HG03521 (cell line): ENCODE results near the gene LRRC56.
"Not testable (repeated sequence)": the region's sequence is repeated elsewhere in the genome, so short reads cannot be mapped to it uniquely, and the experiment has no call there.

Experiments used
- ATAC-seq: cut with Tn5 transposase; IDR thresholded peaks from one replicate; pipeline ENCODE4 v1.9.1; 2021; ENCODE audit warnings: mild to moderate bottlenecking, moderate library complexity; ENCODE audit not compliant: unreplicated experiment

The LRRC56 gene

DNA sequence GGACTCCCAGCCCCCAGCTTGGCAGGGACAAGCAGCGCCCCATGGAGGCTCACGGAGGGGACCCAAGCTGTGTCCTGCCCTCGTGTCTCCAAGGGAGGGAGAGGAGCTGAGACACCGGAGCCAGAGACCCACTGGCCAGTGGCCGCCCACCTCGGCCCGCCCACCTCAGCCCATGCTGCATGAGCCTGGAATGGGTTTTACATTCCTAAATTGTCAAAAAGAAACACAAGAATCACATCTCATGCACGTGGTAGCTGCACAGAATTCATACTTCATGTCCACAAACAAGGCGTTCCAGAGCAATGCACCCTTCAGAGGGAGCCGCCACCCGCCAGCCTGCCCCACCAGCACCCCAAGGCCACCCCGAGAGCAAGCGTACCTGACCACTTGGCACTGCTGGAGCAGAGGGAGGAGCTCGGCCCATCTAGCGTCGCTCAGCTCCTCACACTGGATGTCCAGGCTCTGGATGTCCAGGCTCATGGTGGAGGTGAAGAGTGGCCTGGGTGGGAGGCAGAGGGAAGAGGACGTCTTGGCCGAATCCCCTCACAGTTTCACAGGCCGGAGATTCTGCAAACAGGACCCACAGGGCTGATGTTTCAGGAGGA is 35.5 kb upstream of the LRRC56 start:
- no peak for ATAC-seq

DNA sequence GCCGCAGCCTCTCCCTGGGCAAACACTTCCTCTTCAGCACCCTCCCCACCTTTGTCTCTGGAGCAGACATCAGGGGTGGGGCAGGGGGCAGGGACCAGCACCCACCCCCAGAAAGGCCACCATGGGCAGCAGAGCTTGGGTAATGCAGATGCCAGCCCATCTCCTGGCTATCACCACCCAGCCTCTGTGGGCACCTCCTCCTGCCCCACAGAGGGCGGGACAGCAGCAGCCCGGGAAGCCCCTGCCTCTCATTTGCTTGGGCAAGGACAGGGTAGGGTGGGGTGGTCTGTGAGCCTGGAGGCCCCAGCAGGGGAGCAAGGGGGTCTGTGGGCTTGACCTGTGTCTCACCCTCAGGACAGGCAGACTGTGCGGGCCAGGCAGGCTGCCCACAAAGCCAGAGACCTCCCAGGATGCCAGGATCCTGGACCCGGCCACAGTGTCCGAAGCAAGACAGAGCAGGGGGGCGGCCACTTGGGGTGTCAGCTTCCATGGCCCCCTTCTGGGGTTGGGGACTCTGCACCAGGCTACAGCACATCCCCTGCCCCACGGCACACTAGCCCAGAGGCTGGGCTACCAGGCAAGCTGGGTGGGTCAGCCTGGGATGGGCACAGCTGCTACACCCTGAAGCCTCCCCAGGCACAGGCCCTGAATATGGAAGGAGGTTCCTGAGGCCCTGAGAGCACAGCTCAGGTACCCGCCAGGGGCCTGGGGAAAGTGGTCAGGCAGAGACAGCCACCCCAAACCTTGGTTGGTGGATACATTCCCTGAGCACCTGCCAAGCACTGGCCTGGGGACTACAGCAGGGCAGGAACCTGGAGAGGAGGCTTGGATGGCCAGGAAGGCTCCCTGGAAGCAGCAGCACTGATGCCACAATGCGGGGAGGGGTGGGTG is 34.8 kb upstream of the LRRC56 start:
- no peak for ATAC-seq

- ATAC-seq = no peak
Observed at GRCh38 chr11:503179-503981, 33.9 kb upstream of the LRRC56 start.

- no peak for ATAC-seq
Observed at GRCh38 chr11:504053-504993, 33.0 kb upstream of the LRRC56 start.

DNA sequence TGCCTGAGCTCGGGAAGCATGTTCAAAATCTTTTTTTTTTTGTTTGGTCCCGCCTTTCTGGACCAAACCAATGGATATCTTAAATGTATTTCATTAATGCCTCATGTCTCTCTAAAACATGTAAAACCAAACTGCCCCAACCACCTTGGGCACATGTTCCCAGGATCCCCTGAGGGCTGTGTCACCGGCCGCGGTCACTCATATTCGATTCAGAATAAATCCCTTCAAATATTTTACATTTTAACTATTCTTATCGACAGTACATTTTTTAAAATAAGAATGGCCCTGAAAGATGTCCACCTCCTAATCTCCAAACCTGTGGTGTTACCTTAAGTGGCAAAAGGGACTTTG is 32.4 kb upstream of the LRRC56 start:
- ATAC-seq = no peak

DNA sequence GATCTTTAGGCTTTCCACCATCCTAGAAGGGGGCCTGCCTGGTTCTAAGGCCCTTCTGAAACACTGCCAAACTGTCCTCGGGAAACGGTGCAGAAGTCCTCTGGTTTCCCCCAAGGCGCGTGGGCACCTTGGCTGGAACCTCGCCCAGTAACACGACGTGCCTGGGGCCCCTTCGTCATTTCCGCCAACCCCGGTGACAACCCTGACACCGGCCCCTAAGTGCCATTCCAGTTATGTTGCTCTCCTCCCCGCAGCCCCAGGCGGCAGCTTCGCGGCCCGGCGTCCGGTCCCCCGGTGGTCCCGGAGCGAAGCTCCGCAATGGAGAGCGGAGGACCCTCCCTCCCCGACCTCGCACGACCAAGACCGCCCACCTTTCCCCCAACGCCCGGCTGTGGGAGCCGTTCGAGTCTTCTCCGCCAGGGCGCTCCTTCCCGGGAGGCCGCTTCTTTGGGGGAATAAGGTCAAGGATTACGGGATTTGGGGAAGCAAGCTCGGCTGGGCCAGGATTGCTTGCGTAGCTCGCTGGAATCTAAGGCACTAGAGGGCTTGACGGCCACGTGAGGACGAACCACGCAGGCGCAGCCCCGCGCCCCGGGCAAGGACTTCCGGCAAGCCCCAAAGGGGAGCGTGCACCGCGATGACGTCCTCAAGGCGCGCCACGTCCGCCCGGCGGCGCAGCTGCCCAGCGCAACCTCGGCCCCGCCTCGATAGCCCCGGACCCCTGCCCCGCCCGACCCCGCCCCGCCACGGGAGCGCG is 30.9 kb upstream of the LRRC56 start:
- ATAC-seq = peak; percentile 62

DNA sequence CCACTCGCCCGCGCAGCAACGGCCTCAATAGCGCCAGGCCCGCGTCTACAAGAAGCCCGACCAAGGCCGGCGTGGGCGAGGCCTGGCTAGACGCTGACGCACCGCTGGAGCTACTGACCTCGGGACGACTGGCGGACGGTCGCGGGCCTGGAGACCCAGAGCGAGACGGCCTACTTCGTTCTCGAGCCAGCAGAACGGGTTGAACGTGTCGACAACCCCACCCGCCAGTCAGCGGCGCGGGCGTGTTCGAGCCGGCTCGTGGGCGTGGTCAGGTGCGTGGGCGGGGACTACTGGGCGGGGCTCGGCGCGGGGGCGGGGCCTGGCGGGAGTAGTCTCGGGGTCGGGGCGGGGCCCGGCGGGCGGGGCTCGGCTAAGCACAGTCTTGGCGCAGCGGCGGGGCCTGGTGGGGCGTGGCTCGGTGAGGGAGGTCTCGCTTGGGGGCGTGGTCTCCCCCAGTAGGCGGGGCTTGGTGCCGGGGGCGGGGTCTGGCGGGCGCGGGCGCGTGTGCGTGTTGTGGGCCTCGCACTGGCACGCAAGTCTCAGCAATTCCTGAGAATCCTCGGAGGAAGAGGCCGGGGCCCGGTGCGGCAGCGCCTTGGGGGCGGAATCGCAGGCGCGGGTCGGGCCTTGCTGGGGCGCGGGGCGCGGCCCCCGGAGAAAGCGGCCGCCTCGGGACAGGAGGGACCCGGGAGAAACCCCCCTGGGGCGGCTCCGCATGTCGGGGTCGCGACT is 30.2 kb upstream of the LRRC56 start, which contains the start of gene RNH1:
Gene RNH1 (minus strand): TSS at position 248 of the 732 bp plus-strand sequence. CDS start 5,080 bp downstream, outside the sequence.
- peak; percentile 51 for ATAC-seq

DNA sequence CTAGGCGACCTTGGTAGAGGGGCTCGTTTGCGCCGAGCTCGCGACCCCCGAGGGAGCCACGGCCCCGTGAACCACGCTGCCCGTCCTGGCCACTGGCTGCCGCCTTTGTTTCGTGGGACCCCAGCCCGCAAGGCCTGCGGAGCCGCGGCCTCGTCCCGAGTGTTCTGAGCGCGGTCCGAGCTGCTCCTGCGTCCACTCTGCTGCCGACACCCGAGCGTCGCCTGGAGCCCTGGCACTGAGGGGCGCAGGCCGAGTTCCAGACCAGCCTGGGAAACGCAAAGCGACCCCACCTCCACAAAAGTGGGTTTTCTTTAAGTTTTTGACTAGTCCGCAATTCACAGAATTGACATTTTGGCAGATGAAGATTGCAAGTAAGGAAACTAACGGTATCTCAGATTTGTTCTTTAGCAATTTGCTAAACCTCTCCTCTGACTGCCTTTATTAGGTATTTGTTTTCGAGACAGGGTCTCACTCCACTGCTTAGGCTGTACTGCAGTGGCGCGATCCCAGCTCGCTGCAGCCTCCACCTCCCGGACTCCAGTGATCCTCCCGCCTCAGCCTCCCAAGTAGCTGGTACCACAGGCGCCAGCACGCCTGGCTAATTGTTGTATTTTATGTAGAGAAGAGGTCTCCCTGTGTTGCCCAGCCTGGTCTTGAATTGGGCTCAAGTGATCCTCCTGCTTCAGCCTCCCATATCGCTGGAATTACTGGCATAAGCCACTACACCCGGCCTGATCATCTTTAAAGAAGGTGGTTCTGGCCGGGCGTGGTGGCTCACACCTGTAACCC is 29.4 kb upstream of the LRRC56 start:
- no peak for ATAC-seq

GRCh38 chr11:508956-509355 is 28.4 kb upstream of the LRRC56 start:
- ATAC-seq = no peak

- ATAC-seq = no peak
Observed at GRCh38 chr11:512761-513595, 24.3 kb upstream of the LRRC56 start.

- ATAC-seq = no peak
Observed at GRCh38 chr11:514606-515005, 22.7 kb upstream of the LRRC56 start.

DNA sequence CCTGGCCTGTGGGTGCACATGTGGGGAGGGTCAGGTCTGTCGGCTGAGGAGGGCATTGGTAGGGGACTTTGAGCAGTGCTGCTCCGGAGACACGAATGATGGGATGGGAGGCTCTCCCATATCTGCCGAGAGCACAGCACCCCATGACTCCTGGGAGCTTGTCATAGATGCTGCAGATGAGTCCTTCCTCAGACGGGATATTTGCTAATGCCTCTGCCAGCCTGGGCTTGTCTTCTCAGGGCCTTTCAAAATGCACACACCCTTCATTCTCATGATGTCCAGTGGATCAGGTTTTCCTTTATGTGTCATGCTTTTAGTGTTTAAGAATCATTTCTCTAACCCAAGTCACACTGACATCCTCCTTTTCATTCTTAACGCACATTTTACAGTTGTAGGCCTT is 22.2 kb upstream of the LRRC56 start:
- ATAC-seq = no peak

DNA sequence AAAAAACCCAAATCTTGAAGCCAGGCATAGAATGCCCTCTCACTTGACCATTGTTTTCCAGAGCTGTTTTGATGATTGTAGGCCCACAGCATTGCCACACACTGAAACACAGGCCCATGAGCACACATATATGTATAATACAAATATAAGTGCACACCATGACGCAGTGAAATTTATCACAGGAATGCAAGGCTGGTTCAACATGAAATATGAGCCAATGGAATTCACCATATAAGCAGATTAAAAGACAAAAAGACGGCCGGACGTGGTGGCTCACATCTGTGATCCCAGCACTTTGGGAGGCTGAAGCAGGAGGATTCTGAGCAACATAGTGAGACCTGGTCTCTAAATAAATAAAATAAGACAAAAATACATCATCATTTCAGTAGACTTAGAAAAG is 20.9 kb upstream of the LRRC56 start:
- no peak for ATAC-seq

DNA sequence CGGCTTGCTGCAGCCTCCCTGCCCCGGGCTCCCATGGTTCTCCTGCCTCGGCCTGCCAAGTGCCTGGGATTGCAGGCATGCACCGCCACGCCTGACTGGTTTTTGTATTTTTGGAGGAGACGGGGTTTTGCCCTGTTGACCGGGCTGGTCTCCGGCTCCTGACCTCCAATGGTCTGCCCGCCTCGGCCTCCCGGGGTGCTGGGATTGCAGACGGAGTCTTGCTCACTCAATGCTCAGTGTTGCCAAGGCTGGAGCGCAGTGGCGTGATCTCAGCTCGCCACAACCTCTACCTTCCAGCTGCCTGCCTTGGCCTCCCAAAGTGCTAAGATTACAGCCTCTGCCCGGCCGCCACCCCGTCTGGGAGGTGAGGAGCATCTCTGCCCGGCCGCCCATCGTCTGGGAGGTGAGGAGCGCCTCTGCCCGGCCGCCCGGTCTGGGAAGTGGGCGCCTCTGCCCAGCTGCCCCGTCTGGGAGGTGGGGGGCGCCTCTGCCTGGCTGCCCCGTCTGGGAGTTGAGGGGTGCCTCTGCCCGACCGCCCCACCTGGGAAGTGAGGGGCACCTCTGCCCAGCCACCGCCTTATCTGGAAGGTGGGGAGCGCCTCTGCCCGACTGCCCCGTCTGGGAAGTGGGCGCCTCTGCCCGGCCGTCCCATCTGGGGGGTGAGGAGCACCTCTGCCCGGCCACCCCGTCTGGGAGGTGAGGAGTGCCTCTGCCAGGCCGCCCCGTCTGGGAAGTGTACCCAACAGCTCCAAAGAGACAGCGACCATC is 20.2 kb upstream of the LRRC56 start:
- ATAC-seq = not testable (repeated sequence)

DNA sequence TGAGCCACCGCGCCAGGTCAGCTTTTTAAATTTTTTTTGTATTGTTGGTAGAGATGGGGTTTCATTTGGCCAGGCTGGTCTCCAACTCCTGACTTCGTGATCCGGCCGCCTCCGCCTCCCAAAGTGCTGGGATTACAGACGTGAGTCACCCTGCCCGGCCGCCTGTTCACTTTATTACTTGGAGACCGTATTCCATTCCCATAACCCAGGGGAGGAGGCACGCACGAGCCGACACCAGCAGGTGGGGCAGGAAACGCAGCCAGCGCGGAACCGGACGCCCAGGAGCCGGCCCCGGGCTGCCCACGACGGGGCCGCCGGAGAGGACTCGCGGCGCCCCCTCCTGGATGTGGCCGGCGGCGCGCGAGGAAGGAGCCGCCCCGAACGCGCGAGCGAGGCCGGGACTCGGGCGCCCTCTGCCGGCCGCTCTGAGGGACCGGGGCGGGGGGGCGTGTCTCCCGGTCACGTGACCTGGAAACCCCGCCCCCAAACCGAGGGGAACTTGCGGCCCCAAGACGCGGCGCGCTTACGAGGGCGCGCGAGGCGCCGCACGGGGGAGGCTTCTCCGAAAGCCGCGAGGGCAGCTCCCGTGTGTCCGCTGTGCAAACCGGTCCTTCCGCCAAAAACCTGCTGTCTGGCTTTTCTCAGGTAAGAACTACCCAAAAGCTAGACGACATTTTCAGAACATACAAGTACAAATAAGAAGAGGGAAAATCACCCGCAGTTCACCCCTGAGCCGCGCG is 18.7 kb upstream of the LRRC56 start:
- ATAC-seq = peak; percentile 93
